Liver (tissue), 3 donors: ENCODE measurements around the gene CCNC.
A peak's percentile ranks its signal among the peaks of the same experiment; 100 is the strongest.

ENCODE experiments used
- GABPA ChIP-seq, 2 donors: IDR thresholded peaks in 1 of 2; conservative IDR thresholded peaks in 1 of 2; 2 replicates each; pipeline ENCODE4 v1.6.1; 2016; ENCODE audit warnings: antibody characterized with exemption in 2 of 2, mild to moderate bottlenecking in 1 of 2, moderate library complexity in 1 of 2
- JUND ChIP-seq, 2 donors: IDR thresholded peaks; 2 replicates each; pipeline ENCODE4 v1.6.1; 2016; ENCODE audit warnings: antibody characterized with exemption in 2 of 2
- RAD21 ChIP-seq, 2 donors: IDR thresholded peaks; 2 replicates each; pipeline ENCODE4 v1.6.1; 2016; ENCODE audit warnings: antibody characterized with exemption in 2 of 2, mild to moderate bottlenecking in 2 of 2
- SP1 ChIP-seq: IDR thresholded peaks from 2 replicates; pipeline ENCODE4 v1.6.1; 2018; ENCODE audit warnings: antibody characterized with exemption, mild to moderate bottlenecking
- YY1 ChIP-seq: IDR thresholded peaks from 2 replicates; pipeline ENCODE4 v1.6.1; 2016; ENCODE audit warnings: antibody characterized with exemption, mild to moderate bottlenecking
- TF ChIP-seq, protein P1 (sequence below): fragments of 150-350 bp; IDR thresholded peaks from 2 replicates; pipeline ENCODE4 v1.5.1; 2017; ENCODE audit warnings: improper control_type of control experiment, low read depth, low read length; ENCODE audit not compliant: missing input control
- donor health status: healthy.
- donor health status: healthy.

DNA sequence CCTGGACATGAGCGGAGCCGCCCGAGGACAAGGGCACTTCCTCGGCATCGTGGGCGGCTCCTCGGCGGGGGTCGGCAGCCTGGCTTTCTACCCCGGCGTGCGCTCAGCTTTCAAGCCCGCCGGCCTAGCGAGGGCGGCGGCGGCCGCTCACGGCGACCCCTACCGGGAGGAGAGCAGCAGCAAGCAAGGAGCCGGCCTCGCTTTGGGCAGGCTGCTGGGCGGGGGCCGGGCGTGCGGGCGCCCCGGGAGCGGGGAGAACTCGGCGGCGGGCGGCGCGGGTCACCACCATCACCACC, 44.9 kb upstream of the CCNC start:
- TF ChIP-seq GABPA (IDR thresholded peaks at IDR 0.05 in 1 of 2, conservative IDR thresholded peaks at IDR 0.05 in 1 of 2): no peak
- TF ChIP-seq JUND (IDR thresholded peaks at IDR 0.05): no peak
- TF ChIP-seq, protein P1, sequence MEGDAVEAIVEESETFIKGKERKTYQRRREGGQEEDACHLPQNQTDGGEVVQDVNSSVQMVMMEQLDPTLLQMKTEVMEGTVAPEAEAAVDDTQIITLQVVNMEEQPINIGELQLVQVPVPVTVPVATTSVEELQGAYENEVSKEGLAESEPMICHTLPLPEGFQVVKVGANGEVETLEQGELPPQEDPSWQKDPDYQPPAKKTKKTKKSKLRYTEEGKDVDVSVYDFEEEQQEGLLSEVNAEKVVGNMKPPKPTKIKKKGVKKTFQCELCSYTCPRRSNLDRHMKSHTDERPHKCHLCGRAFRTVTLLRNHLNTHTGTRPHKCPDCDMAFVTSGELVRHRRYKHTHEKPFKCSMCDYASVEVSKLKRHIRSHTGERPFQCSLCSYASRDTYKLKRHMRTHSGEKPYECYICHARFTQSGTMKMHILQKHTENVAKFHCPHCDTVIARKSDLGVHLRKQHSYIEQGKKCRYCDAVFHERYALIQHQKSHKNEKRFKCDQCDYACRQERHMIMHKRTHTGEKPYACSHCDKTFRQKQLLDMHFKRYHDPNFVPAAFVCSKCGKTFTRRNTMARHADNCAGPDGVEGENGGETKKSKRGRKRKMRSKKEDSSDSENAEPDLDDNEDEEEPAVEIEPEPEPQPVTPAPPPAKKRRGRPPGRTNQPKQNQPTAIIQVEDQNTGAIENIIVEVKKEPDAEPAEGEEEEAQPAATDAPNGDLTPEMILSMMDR: peak; percentile 22
- TF ChIP-seq YY1: no peak
- TF ChIP-seq RAD21 (IDR thresholded peaks at IDR 0.05): peak in 1 of 2 donors; percentile 20
- no peak for TF ChIP-seq SP1
